Osteocyte (in vitro differentiated cells): Measurements from ENCODE around the gene CRY2. TPM values are rescaled to one million over a fixed set of nuclear protein-coding genes. Genes with fewer than 3 reads are reported as not detected.

ENCODE experiments used
- DNase-seq: peaks from one replicate; pipeline ENCODE4 v3.0.0; 2021; ENCODE audit warnings: mixed read lengths; ENCODE audit not compliant: unreplicated experiment; ENCODE audit errors: extremely low spot score
- H3K27ac Mint-ChIP-seq: one replicate; pipeline ENCODE4 v1.8.0; 2021; ENCODE audit warnings: mild to moderate bottlenecking, mixed read lengths; ENCODE audit not compliant: unreplicated experiment
- H3K27me3 Mint-ChIP-seq: one replicate; pipeline ENCODE4 v1.8.0; 2021; ENCODE audit warnings: mixed read lengths; ENCODE audit not compliant: unreplicated experiment
- H3K36me3 Mint-ChIP-seq: one replicate; pipeline ENCODE4 v1.8.0; 2021; ENCODE audit warnings: mixed read lengths; ENCODE audit not compliant: unreplicated experiment
- H3K4me1 Mint-ChIP-seq: one replicate; pipeline ENCODE4 v1.8.0; 2021; ENCODE audit warnings: mixed read lengths; ENCODE audit not compliant: unreplicated experiment
- H3K4me3 Mint-ChIP-seq: one replicate; pipeline ENCODE4 v1.8.0; 2021; ENCODE audit warnings: mild to moderate bottlenecking, moderate library complexity, mixed read lengths; ENCODE audit not compliant: unreplicated experiment
- H3K9me3 Mint-ChIP-seq: one replicate; pipeline ENCODE4 v1.8.0; 2021; ENCODE audit warnings: mixed read lengths; ENCODE audit not compliant: unreplicated experiment
- total RNA-seq: library from RNA; stranded (reverse); gene quantifications from 2 replicates; pipeline ENCODE4 v1.2.1, GENCODE V29; 2021
- TF ChIP-seq, protein P1 (sequence below): fragments of 200-600 bp; sonication (generic); IDR thresholded peaks from 2 replicates; pipeline ENCODE4 v1.5.0; 2021; ENCODE audit warnings: antibody characterized with exemption, mild to moderate bottlenecking, moderate library complexity

Gene CRY2
- total RNA-seq, 1 donor from 2014 or later, result 18.6 TPM

DNA sequence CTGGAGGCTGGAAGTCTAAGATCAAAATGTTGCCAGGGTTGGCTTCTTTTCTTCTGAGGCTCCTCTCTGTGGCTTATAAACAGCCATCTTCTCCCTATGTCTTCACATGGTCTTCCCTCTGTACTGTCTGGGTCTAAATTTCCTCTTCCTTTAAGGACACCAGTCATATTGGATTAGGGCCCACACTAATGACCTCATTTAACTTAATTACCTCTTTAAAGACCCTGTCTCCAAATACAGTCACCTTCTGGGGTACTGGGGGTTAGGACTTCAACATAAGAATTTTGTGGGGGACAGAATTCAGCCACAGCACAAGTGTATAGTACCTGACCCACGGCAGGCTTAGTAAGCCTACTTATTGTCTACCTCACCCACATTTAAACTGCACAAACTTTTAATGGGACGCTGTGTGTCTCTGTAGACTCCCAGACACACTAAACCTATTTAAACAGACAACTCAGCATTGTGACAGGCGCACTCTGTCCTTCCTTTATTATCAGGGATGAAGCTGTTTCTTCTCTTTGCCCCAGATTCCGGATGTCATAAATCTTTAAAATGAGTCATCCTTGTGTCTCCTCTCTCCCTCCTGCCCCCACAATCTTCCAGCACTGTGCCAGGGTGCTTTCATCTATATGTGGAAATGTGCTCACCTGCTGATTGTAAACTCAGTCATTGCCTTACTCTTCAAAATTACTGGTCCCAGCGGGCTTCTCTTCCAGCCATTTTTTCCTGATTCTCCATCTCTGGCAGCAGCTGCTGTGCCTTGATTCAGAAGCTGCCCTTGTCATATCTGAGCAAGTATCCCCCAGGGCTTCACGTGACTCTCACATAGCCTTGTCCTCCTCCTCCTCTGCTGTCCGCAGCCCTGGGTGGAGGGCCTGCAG is 32.8 kb downstream of the CRY2 start:
- peaks cover 21% of the 10 kb centered on the region for H3K36me3 Mint-ChIP-seq
- DNase-seq, result no peak
- H3K9me3 Mint-ChIP-seq, result no peaks in the 10 kb centered on the region
- TF ChIP-seq, protein P1, sequence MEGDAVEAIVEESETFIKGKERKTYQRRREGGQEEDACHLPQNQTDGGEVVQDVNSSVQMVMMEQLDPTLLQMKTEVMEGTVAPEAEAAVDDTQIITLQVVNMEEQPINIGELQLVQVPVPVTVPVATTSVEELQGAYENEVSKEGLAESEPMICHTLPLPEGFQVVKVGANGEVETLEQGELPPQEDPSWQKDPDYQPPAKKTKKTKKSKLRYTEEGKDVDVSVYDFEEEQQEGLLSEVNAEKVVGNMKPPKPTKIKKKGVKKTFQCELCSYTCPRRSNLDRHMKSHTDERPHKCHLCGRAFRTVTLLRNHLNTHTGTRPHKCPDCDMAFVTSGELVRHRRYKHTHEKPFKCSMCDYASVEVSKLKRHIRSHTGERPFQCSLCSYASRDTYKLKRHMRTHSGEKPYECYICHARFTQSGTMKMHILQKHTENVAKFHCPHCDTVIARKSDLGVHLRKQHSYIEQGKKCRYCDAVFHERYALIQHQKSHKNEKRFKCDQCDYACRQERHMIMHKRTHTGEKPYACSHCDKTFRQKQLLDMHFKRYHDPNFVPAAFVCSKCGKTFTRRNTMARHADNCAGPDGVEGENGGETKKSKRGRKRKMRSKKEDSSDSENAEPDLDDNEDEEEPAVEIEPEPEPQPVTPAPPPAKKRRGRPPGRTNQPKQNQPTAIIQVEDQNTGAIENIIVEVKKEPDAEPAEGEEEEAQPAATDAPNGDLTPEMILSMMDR, result no peak
- no peak overlapping the region for H3K27ac Mint-ChIP-seq
- no peaks in the 10 kb centered on the region for H3K27me3 Mint-ChIP-seq
- peaks cover under 1% of the 10 kb centered on the region for H3K4me1 Mint-ChIP-seq
- no peak overlapping the region for H3K4me3 Mint-ChIP-seq

DNA sequence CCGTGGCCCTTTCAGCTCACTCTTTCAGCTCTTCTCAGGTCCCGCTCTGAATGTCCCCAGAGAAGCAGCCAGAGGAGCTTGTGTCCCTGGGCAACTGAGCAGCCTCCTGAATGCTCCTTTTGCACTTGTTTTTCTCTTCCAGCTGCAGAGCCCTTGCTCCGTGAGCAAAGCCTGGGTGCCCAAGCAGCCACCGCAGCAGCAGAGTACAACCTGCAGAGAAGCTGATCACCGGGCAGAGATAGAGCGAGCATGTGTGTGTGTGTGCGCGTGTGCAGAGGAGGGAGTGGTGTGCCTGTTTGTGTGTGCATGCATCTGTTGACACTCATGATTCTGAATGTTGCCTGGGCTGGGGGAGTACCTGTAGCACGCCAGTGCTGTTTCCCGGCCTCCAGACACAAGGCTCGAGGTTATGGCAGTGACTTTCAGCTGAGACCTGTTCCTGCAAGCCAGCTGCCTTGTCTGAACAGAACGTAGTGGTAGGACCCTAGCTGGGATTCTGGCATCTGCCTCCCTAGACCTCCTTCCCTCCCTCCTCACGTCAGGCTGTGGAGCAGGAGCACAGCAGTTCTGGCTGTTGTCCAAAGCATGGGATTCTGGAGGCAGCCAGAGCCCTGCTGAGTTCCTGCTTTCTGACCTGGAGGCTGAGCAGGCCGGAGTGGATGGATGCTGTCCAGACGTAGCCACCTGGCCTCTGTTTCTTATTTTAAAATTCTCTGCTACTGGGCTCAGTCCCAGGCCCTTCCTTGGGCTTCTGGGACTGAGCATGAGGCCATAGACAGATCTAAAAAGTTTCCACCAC is 33.7 kb downstream of the CRY2 start:
- TF ChIP-seq, protein P1, result no peak
- H3K36me3 Mint-ChIP-seq, result peaks cover 21% of the 10 kb centered on the region
- DNase-seq, result no peak
- no peak overlapping the region for H3K27ac Mint-ChIP-seq
- peaks cover 3% of the 10 kb centered on the region for H3K4me1 Mint-ChIP-seq
- H3K27me3 Mint-ChIP-seq, result peaks cover 2% of the 10 kb centered on the region
- H3K4me3 Mint-ChIP-seq, result no peak overlapping the region
- no peaks in the 10 kb centered on the region for H3K9me3 Mint-ChIP-seq

DNA sequence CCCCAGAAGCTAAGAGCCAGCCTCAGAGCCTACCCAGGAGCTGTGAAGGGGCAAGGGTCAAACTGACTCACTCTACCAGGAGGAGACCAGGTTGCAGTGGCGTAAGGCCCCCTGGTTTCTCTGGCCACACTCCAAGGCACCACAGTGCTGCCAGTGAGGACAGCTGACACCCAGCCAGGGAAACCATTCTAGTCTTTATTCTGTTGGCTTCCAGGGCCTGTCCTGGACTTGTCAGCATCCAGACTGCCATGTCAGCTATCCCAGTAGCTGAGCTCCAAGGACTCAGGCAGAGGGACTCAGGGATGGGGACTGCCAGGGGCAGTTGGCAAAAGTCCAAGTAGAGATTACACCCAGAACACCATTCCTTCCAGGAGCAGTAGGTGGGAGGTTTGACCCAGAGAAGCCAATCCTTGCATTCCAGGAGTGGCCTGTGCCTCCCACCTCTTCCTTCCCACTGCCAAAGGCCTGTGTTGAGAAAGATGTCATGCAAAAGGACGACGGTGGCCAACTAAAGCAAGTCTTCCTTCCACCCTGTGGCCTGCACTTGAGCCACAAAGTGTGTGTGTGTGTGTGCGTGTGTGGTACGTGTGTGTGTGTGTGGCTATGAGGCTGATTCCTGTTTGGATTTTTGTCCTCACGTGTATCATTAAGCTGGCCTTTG is 34.6 kb downstream of the CRY2 start:
- peaks cover 2% of the 10 kb centered on the region for H3K27me3 Mint-ChIP-seq
- DNase-seq, result no peak
- H3K4me1 Mint-ChIP-seq, result peaks cover 3% of the 10 kb centered on the region
- no peaks in the 10 kb centered on the region for H3K9me3 Mint-ChIP-seq
- TF ChIP-seq, protein P1, result no peak
- no peak overlapping the region for H3K4me3 Mint-ChIP-seq
- H3K27ac Mint-ChIP-seq, result no peak overlapping the region
- H3K36me3 Mint-ChIP-seq, result peaks cover 21% of the 10 kb centered on the region

DNA sequence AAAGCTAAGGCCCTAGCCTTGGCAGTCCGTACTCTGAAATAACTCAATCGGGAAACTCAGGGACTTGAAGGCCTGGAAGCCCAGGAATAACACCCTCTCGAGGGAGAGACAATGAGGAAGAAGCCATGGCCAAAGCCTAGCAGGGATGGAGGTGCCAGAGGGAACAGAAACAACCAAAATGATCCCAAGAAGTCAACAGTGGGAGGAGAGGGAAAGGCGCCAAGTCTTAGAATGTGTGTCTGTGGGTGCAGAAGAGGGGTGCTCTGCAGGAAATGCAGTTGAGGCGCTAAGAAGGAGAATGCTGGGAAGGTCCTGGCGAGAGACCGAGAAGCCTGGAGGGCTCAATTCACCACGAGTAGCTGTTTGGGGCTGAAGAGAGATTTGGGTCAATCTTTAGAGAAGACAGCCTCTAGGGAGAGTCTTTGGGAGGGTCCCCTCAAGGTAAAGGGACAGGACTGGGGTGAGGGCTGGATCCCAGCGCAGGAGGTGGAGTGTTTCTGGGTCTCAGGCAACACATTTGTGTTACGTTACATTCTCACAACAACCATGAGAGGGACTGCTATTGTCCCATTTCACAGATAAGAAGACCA is 37.4 kb downstream of the CRY2 start:
- TF ChIP-seq, protein P1, result no peak
- peak overlapping the region; percentile 71 for H3K4me3 Mint-ChIP-seq
- H3K9me3 Mint-ChIP-seq, result no peaks in the 10 kb centered on the region
- H3K4me1 Mint-ChIP-seq, result peaks cover 3% of the 10 kb centered on the region
- DNase-seq, result no peak
- peaks cover 13% of the 10 kb centered on the region for H3K36me3 Mint-ChIP-seq
- H3K27ac Mint-ChIP-seq, result no peak overlapping the region
- peaks cover 5% of the 10 kb centered on the region for H3K27me3 Mint-ChIP-seq
